DOHH2 (cell line): ENCODE data around the gene SUPT20H.

Source experiments
- CTCF ChIP-seq: fragments of 200-600 bp; sonication (generic); IDR thresholded peaks from one replicate; pipeline ENCODE4 v1.5.1; 2014; ENCODE audit warnings: antibody characterized with exemption, mild to moderate bottlenecking, low read depth, low read length; ENCODE audit not compliant: poor library complexity, severe bottlenecking
- EZH2phosphoT487 ChIP-seq: fragments of 200-600 bp; sonication (generic); IDR thresholded peaks from 2 replicates; pipeline ENCODE4 v1.6.1; 2017; ENCODE audit warnings: borderline replicate concordance, mild to moderate bottlenecking, antibody characterized with exemption, low read length, moderate library complexity, mixed read lengths

- no peak for TF ChIP-seq CTCF
- TF ChIP-seq EZH2phosphoT487 = no peak
These were observed 84.3 kb downstream of the SUPT20H start for GRCh38 chr13:36975172-36975571.
